ENCODE data around the gene BORCS5.

The BORCS5 gene

GRCh38 chr12:12511021-12511783 is 154.3 kb downstream of the BORCS5 start:
- H3K79me2 ChIP-seq (ENCODE audit: insufficient read depth, low read length) = no peaks in the 10 kb centered on the region
- no peak overlapping the region for H3K9ac ChIP-seq (ENCODE audit: low read length)
- no peak overlapping the region for H2AFZ ChIP-seq (ENCODE audit: low read depth, low read length, severe bottlenecking)
- no peaks in the 10 kb centered on the region for H3K27me3 ChIP-seq (ENCODE audit: low read length)
- no peaks in the 10 kb centered on the region for H3K36me3 ChIP-seq (ENCODE audit: low read length)
- H3K9me2 ChIP-seq (replicated peaks; ENCODE audit: insufficient read depth, low read length) = no peaks in the 10 kb centered on the region
- H3K4me2 ChIP-seq (ENCODE audit: low read depth, low read length, poor library complexity, severe bottlenecking) = no peak overlapping the region
- no peaks in the 10 kb centered on the region for H3K9me3 ChIP-seq (ENCODE audit: insufficient read depth, low read length)
- H3K27ac ChIP-seq (ENCODE audit: low read depth, low read length) = no peak overlapping the region
- TF ChIP-seq CTCF (IDR thresholded peaks at IDR 0.05; ENCODE audit: insufficient read depth, low read length, poor library complexity, severe bottlenecking) (no peak), EZH2phosphoT487 (conservative IDR thresholded peaks at IDR 0.05; ENCODE audit: low read length) (no peak)
- H3F3A ChIP-seq (ENCODE audit: insufficient read depth) = no peaks in the 10 kb centered on the region
- no peaks in the 10 kb centered on the region for H4K20me1 ChIP-seq (ENCODE audit: low read depth, low read length)
- H3K4me3 ChIP-seq (ENCODE audit: insufficient read depth, low read length, poor library complexity, severe bottlenecking) = no peak overlapping the region

GRCh38 chr12:12511895-12512711 is 155.2 kb downstream of the BORCS5 start:
- H3K4me2 ChIP-seq (ENCODE audit: low read depth, low read length, poor library complexity, severe bottlenecking) = no peak overlapping the region
- H3K79me2 ChIP-seq (ENCODE audit: insufficient read depth, low read length) = no peaks in the 10 kb centered on the region
- no peaks in the 10 kb centered on the region for H3K9me2 ChIP-seq (replicated peaks; ENCODE audit: insufficient read depth, low read length)
- no peaks in the 10 kb centered on the region for H3K9me3 ChIP-seq (ENCODE audit: insufficient read depth, low read length)
- H2AFZ ChIP-seq (ENCODE audit: low read depth, low read length, severe bottlenecking) = no peak overlapping the region
- no peak overlapping the region for H3K4me3 ChIP-seq (ENCODE audit: insufficient read depth, low read length, poor library complexity, severe bottlenecking)
- no peaks in the 10 kb centered on the region for H4K20me1 ChIP-seq (ENCODE audit: low read depth, low read length)
- no peaks in the 10 kb centered on the region for H3K36me3 ChIP-seq (ENCODE audit: low read length)
- H3K27me3 ChIP-seq (ENCODE audit: low read length) = no peaks in the 10 kb centered on the region
- no peak overlapping the region for H3K27ac ChIP-seq (ENCODE audit: low read depth, low read length)
- no peaks in the 10 kb centered on the region for H3F3A ChIP-seq (ENCODE audit: insufficient read depth)
- TF ChIP-seq CTCF (IDR thresholded peaks at IDR 0.05; ENCODE audit: insufficient read depth, low read length, poor library complexity, severe bottlenecking) = no peak
- no peak for TF ChIP-seq EZH2phosphoT487 (conservative IDR thresholded peaks at IDR 0.05; ENCODE audit: low read length)
- H3K9ac ChIP-seq (ENCODE audit: low read length) = no peak overlapping the region

GRCh38 chr12:12513416-12514006 is 156.6 kb downstream of the BORCS5 start:
- Histone ChIP-seq H3K36me3 (ENCODE audit: low read length) (no peaks in the 10 kb centered on the region), H3K27me3 (ENCODE audit: low read length) (no peaks in the 10 kb centered on the region), H3K27ac (ENCODE audit: low read depth, low read length) (no peak overlapping the region), H4K20me1 (ENCODE audit: low read depth, low read length) (no peaks in the 10 kb centered on the region), H3F3A (ENCODE audit: insufficient read depth) (no peaks in the 10 kb centered on the region), H3K4me3 (ENCODE audit: insufficient read depth, low read length, poor library complexity, severe bottlenecking) (no peak overlapping the region), H3K4me2 (ENCODE audit: low read depth, low read length, poor library complexity, severe bottlenecking) (no peak overlapping the region), H3K9me2 (replicated peaks; ENCODE audit: insufficient read depth, low read length) (no peaks in the 10 kb centered on the region), H3K9ac (ENCODE audit: low read length) (no peak overlapping the region), H2AFZ (ENCODE audit: low read depth, low read length, severe bottlenecking) (no peak overlapping the region), H3K79me2 (ENCODE audit: insufficient read depth, low read length) (no peaks in the 10 kb centered on the region), H3K9me3 (ENCODE audit: insufficient read depth, low read length) (no peaks in the 10 kb centered on the region)
- TF ChIP-seq EZH2phosphoT487 (conservative IDR thresholded peaks at IDR 0.05; ENCODE audit: low read length) = no peak
- TF ChIP-seq CTCF (IDR thresholded peaks at IDR 0.05; ENCODE audit: insufficient read depth, low read length, poor library complexity, severe bottlenecking) = no peak
